Measurements from ENCODE around the gene CDK5RAP2.
A peak's percentile ranks its signal among the peaks of the same experiment; 100 is the strongest.

Gene CDK5RAP2

DNA sequence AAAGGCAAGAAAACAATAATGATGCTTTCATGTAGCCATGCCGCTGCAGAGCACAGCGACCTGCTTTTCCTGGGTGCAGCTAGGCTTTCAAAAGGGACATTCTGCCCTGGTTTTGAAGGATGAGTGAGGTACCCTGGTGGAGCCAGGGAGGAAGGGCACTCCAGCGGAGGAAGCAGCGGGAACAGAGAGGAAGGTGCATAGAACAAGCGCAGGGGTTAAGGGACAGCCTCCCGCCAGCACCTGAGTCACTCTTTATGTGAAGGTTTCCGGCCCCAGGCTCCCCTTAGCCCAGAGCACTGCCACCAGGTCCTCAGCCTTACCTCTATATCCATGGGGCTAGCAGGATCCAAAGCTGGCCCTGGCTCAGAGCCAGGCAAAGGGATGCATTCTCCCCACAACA lies 221.1 kb downstream of the CDK5RAP2 start:
- H3K4me1 ChIP-seq (ENCODE audit: insufficient read depth, low read length) = no peaks in the 10 kb centered on the region
- H3K9ac ChIP-seq (ENCODE audit: low read depth, low read length) = no peak overlapping the region
- 0 out of 2 replicates have a peak, but pooled peaks cover 3% of the 10 kb centered on the region for H3K9me3 ChIP-seq (ENCODE audit: control insufficient read depth, insufficient read depth, low read length)
- no peaks in the 10 kb centered on the region for H3K36me3 ChIP-seq (ENCODE audit: insufficient read depth, low read length)

- Histone ChIP-seq H3K4me1 (ENCODE audit: insufficient read depth, low read length) (no peaks in the 10 kb centered on the region), H3K9me3 (ENCODE audit: control insufficient read depth, insufficient read depth, low read length) (0 out of 2 replicates have a peak, but pooled peaks cover 6% of the 10 kb centered on the region), H3K9ac (ENCODE audit: low read depth, low read length) (no peak overlapping the region), H3K36me3 (ENCODE audit: insufficient read depth, low read length) (no peaks in the 10 kb centered on the region)
Observed at GRCh38 chr9:120353506-120353905, 226.5 kb downstream of the CDK5RAP2 start.

DNA sequence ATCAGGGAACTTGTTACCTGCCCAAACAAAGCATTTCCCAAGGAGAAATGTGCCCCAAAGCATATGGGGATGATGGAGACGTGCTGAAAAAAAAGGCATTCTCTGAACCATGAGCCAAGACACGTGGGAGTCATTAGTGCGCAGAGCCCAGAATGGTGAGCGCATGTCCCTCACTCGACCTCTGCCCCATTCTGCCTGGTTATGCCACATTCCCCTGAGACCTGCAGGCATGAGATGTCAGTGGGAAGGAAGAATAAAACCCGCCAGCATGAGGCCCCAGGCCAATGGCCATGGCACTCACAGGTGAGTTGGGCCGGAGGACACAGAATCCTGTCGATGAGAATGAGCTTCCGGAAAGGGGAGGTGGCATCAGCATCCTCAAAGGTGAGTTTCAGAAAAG lies 228.9 kb downstream of the CDK5RAP2 start:
- Histone ChIP-seq H3K9me3 (ENCODE audit: control insufficient read depth, insufficient read depth, low read length) (0 out of 2 replicates have a peak, but pooled peaks cover 6% of the 10 kb centered on the region), H3K36me3 (ENCODE audit: insufficient read depth, low read length) (no peaks in the 10 kb centered on the region), H3K9ac (ENCODE audit: low read depth, low read length) (no peak overlapping the region), H3K4me1 (ENCODE audit: insufficient read depth, low read length) (no peaks in the 10 kb centered on the region)

DNA sequence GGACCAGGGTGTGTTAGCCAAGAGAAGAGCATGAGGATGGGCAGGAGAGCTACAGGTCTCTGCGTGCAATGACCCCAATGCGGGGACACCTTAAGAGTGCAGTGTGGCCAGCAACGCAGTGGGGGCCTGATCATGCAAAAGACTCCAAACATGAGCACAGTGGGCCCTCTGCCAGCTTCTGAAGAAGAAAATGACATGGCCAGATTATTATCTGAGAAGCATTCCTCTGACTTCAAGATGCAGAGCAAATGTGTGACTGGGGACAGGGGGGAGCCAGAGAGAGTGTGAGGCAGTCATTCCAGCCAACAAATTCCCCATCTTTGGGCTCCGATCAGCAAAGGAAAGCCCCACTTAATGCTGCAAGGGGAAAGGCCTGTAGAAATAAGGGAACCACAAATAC lies 229.4 kb downstream of the CDK5RAP2 start:
- Histone ChIP-seq H3K9me3 (ENCODE audit: control insufficient read depth, insufficient read depth, low read length) (0 out of 2 replicates have a peak, but pooled peaks cover 6% of the 10 kb centered on the region), H3K9ac (ENCODE audit: low read depth, low read length) (no peak overlapping the region), H3K4me1 (ENCODE audit: insufficient read depth, low read length) (no peaks in the 10 kb centered on the region), H3K36me3 (ENCODE audit: insufficient read depth, low read length) (no peaks in the 10 kb centered on the region)

DNA sequence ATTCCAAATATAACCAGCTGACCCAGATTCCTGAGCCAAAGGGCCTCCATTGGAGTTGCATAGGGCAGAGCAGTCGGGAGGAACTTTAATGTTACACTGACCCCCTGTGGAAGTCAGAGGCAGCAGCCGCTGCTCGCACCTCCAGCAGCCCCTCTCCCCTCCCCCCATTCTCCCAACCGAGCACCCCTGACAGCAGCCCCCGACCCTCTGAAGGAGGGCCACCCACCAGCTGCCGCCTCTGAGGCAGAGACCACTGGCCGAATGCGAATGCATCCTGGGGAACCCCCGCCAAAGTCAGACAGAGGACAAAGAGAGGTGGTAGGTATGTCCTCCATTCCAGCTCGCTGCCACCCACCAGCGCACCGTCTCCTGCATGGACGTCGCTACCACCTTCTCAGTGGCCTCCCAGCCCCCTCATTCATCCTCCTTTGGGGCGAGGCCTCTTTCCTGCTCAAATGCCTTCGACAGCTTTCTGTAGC lies 231.0 kb downstream of the CDK5RAP2 start:
- Histone ChIP-seq H3K36me3 (ENCODE audit: insufficient read depth, low read length) (no peaks in the 10 kb centered on the region), H3K4me1 (ENCODE audit: insufficient read depth, low read length) (no peaks in the 10 kb centered on the region), H3K9ac (ENCODE audit: low read depth, low read length) (peak overlapping the region; percentile 43; the same call in 1 of the 2 replicates), H3K9me3 (ENCODE audit: control insufficient read depth, insufficient read depth, low read length) (0 out of 2 replicates have a peak, but pooled peaks cover 4% of the 10 kb centered on the region)

DNA sequence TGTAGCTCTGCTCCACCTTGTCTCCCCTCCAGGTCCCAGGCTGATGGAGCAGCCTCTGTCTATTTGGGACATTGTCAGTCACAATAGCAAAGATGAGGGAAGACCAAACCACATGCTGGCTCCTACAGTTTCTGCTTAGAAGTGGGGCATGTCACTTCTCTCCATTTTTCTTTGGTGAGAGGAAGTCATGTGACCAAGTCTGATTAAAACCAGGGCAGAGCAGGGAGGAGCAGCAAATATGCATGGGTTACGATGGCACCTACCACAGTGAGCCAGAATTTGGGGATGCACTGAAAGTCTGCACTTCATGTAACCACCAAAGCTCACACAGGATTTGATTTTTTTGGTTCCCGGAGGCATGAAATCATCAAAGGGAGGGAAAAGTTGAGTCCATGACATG lies 234.6 kb downstream of the CDK5RAP2 start:
- Histone ChIP-seq H3K4me1 (ENCODE audit: insufficient read depth, low read length) (no peaks in the 10 kb centered on the region), H3K9me3 (ENCODE audit: control insufficient read depth, insufficient read depth, low read length) (no peaks in the 10 kb centered on the region), H3K9ac (ENCODE audit: low read depth, low read length) (no peak overlapping the region), H3K36me3 (ENCODE audit: insufficient read depth, low read length) (no peaks in the 10 kb centered on the region)

GRCh38 chr9:120344230-120344629 lies 235.7 kb downstream of the CDK5RAP2 start:
- Histone ChIP-seq H3K9me3 (ENCODE audit: control insufficient read depth, insufficient read depth, low read length) (no peaks in the 10 kb centered on the region), H3K36me3 (ENCODE audit: insufficient read depth, low read length) (no peaks in the 10 kb centered on the region), H3K9ac (ENCODE audit: low read depth, low read length) (no peak overlapping the region), H3K4me1 (ENCODE audit: insufficient read depth, low read length) (no peaks in the 10 kb centered on the region)

DNA sequence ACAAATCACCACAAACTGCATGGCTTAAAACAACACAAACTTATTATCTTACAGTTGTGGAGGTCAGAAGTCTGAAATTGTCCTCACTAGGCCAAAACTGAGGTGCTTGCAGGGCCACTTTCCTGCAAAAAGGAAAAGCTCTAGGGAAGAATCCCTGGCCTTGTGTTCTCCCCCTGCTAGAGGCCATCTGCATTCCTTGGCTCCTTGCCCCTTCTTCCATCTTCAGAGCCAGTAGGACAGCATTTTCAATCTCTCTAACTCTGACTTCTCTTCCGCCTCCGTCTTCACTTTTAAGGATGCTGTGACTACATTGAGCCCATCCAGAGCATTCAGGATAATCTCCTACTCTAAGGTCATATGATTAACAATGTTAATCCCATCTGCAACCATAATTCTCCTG lies 236.6 kb downstream of the CDK5RAP2 start:
- no peak overlapping the region for H3K9ac ChIP-seq (ENCODE audit: low read depth, low read length)
- H3K4me1 ChIP-seq (ENCODE audit: insufficient read depth, low read length) = no peaks in the 10 kb centered on the region
- no peaks in the 10 kb centered on the region for H3K36me3 ChIP-seq (ENCODE audit: insufficient read depth, low read length)
- H3K9me3 ChIP-seq (ENCODE audit: control insufficient read depth, insufficient read depth, low read length) = no peaks in the 10 kb centered on the region

Measured in ES-I3 (cell line).